ENCODE data around the gene DSC3. TPM values are rescaled to one million over a fixed set of nuclear protein-coding genes. Genes with fewer than 3 reads are reported as not detected.

Gene DSC3
- total RNA-seq, 2 donors from 2014 or later: 3.0 to 12.9 TPM

- no peak overlapping the region for H3K4me3 ChIP-seq
These were observed 8.1 kb upstream of the DSC3 start for GRCh38 chr18:31050635-31051034.

GRCh38 chr18:31049189-31049588, 6.6 kb upstream of the DSC3 start:
- Histone ChIP-seq H3K27ac (no peak overlapping the region), H3K27me3 (replicated peaks; ENCODE audit: insufficient read depth) (no peaks in the 10 kb centered on the region), H3K36me3 (no peaks in the 10 kb centered on the region), H3K4me1 (ENCODE audit: control insufficient read depth in 1 of 2, low read depth in 2 of 2) (no peaks in the 10 kb centered on the region), H3K4me3 (no peak overlapping the region), H3K9me3 (no peaks in the 10 kb centered on the region)
- no peak for TF ChIP-seq CTCF (IDR thresholded peaks at IDR 0.05)
- ATAC-seq (ENCODE audit: insufficient number of reproducible peaks, low FRiP score, low read depth) (no peak), DNase-seq (ENCODE audit: low spot score) (no peak)

More at GRCh38 chr18:31050635-31051034, 8.1 kb upstream of the DSC3 start:
- DNase-seq (ENCODE audit: low spot score): no peak
- Histone ChIP-seq H3K4me1 (ENCODE audit: control insufficient read depth in 1 of 2, low read depth in 2 of 2) (no peaks in the 10 kb centered on the region), H3K36me3 (no peaks in the 10 kb centered on the region), H3K9me3 (no peaks in the 10 kb centered on the region), H3K27ac (no peak overlapping the region), H3K27me3 (replicated peaks; ENCODE audit: insufficient read depth) (no peaks in the 10 kb centered on the region)
- no peak for ATAC-seq (ENCODE audit: insufficient number of reproducible peaks, low FRiP score, low read depth)
- no peak for TF ChIP-seq CTCF (IDR thresholded peaks at IDR 0.05)

DNA sequence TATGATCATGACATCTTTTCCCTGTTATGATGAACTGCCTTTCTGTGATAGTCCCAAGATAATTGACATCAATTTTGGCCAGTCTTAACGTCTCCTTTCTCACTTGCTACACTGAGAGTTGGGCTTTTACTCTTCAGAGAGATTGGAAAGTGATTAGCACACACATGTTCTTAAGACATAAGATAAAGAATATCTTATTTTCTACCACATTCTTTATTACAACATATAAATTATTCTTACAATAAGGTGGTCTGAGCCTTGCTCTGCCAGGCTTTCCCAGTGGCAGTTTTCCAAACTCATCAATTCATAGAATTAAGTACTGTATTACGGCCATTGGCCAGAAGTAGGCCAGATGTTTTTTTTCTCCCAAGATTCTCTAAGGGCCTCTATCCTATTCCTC, 5.7 kb upstream of the DSC3 start:
- ATAC-seq (ENCODE audit: insufficient number of reproducible peaks, low FRiP score, low read depth): no peak

DNA sequence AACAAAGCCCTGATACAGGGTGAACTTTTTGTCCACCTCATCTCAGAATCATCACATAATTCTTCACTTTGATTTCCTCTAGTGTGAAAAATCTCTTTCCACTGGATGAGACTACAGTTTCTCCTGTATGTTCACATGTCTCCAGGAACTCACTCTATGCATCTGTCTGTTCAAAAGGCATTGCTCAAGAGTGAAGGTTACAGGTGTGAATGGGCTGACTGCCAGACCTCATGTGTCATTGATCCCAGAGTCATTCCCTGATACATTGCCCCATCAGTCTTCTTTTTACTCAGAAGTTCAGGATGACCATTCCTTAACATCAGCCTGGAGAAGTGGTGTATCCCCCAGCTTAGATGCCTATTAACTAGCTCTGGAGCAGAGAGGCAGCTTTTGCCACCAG, 4.4 kb upstream of the DSC3 start:
- Histone ChIP-seq H3K27ac (no peak overlapping the region), H3K9me3 (no peaks in the 10 kb centered on the region), H3K27me3 (replicated peaks; ENCODE audit: insufficient read depth) (no peaks in the 10 kb centered on the region), H3K4me1 (ENCODE audit: control insufficient read depth in 1 of 2, low read depth in 2 of 2) (peaks cover 0 to 6% of the 10 kb centered on the region in 2 donors), H3K4me3 (no peak overlapping the region), H3K36me3 (no peaks in the 10 kb centered on the region)
- TF ChIP-seq CTCF (IDR thresholded peaks at IDR 0.05): no peak
- ATAC-seq (ENCODE audit: insufficient number of reproducible peaks, low FRiP score, low read depth): no peak
- DNase-seq (ENCODE audit: low spot score): no peak

More for the DNA sequence above, 5.7 kb upstream of the DSC3 start:
- no peaks in the 10 kb centered on the region for H3K4me1 ChIP-seq (ENCODE audit: control insufficient read depth in 1 of 2, low read depth in 2 of 2)
- DNase-seq (ENCODE audit: low spot score): no peak
- no peaks in the 10 kb centered on the region for H3K9me3 ChIP-seq
- no peak overlapping the region for H3K4me3 ChIP-seq
- H3K36me3 ChIP-seq: no peaks in the 10 kb centered on the region
- no peaks in the 10 kb centered on the region for H3K27me3 ChIP-seq (replicated peaks; ENCODE audit: insufficient read depth)
- TF ChIP-seq CTCF (IDR thresholded peaks at IDR 0.05): no peak
- H3K27ac ChIP-seq: no peak overlapping the region

DNA sequence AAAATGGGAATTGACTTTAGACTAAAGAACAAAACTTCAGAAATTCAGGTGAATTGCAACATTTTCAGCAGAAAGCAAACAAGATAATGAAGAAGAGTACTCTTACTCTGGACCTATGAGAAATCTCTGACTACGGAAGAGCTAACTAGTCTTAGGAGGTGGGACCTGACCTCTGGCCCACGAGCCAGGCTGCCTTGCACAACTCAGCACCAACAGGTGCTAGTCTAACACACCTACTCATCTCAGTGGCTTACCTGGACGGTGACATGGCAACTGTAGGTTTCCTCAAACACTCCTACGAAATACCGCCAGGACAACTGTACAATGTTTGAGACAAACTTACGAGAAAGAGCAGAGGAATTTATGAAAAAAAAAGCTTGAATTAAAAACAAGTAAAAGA, 3.1 kb upstream of the DSC3 start:
- DNase-seq (ENCODE audit: low spot score) (no peak), ATAC-seq (ENCODE audit: insufficient number of reproducible peaks, low FRiP score, low read depth) (no peak)
- H3K4me3 ChIP-seq: no peak overlapping the region
- no peak for TF ChIP-seq CTCF (IDR thresholded peaks at IDR 0.05)
- H3K9me3 ChIP-seq: no peaks in the 10 kb centered on the region
- H3K4me1 ChIP-seq (ENCODE audit: control insufficient read depth in 1 of 2, low read depth in 2 of 2): peaks cover 0 to 17% of the 10 kb centered on the region in 2 donors
- no peaks in the 10 kb centered on the region for H3K27me3 ChIP-seq (replicated peaks; ENCODE audit: insufficient read depth)
- no peak overlapping the region for H3K27ac ChIP-seq
- no peaks in the 10 kb centered on the region for H3K36me3 ChIP-seq
